GM10248 (cell line): ENCODE measurements around the gene MAP2K2.
"Not testable (repeated sequence)": the region's sequence is repeated elsewhere in the genome, so short reads cannot be mapped to it uniquely, and the experiment has no call there.

Experiments
- CTCF ChIA-PET: fragments of 300-600 bp; sonication (Branson Sonifier 250); formaldehyde crosslinking; extraction: SDS; loops from one replicate; lab custom pipeline; 2021; ENCODE audit warnings: antibody characterized with exemption; lab: Yijun Ruan, JAX
- POLR2A ChIA-PET: fragments of 350-650 bp; sonication (Branson Sonifier 250); formaldehyde crosslinking; extraction: SDS; loops from one replicate; lab custom pipeline; 2020; ENCODE audit warnings: antibody characterized with exemption; lab: Yijun Ruan, JAX
- DNase-seq: peaks from one replicate; pipeline ENCODE4 v3.0.0; 2012; ENCODE audit errors: extremely low spot score
- CTCF ChIP-seq: IDR thresholded peaks from 2 replicates; pipeline ENCODE4 v1.5.1; 2012; ENCODE audit warnings: mild to moderate bottlenecking, low read depth; ENCODE audit errors: extremely low read depth, missing control alignments, control extremely low read depth

Gene MAP2K2

GRCh38 chr19:4134351-4134750 lies 10.4 kb upstream of the MAP2K2 start:
- no peak for TF ChIP-seq CTCF
- ChIA-PET CTCF (interaction anchor here (0.9 to 1.2 kb wide), 2 partner anchors 13 to 40 kb away, joined by 3 read pairs; no protein-coding TSS in a partner anchor), POLR2A (no interaction called here)
- no peak for DNase-seq

- POLR2A ChIA-PET, result no interaction called here
- CTCF ChIA-PET, result interaction anchor here (3.7 kb wide), 1 partner anchor 9 kb away, joined by 31 read pairs; no protein-coding TSS in a partner anchor
- DNase-seq, result no peak
- no peak for TF ChIP-seq CTCF
Observed at GRCh38 chr19:4130744-4131438, 7.0 kb upstream of the MAP2K2 start.

- POLR2A ChIA-PET, result not testable (repeated sequence)
Observed at GRCh38 chr19:4129050-4129449, 5.1 kb upstream of the MAP2K2 start.

GRCh38 chr19:4127322-4127721 lies 3.4 kb upstream of the MAP2K2 start:
- DNase-seq, POLR2A ChIA-PET: not testable (repeated sequence)
- CTCF ChIA-PET, result interaction anchor here (1.0 kb wide), 1 partner anchor 13 kb away, joined by 4 read pairs; no protein-coding TSS in a partner anchor

More at GRCh38 chr19:4129050-4129449, 5.1 kb upstream of the MAP2K2 start:
- not testable (repeated sequence) for DNase-seq
- CTCF ChIA-PET, result interaction anchor here (3.7 kb wide), 1 partner anchor 11 kb away, joined by 31 read pairs; no protein-coding TSS in a partner anchor

GRCh38 chr19:4124638-4125037 lies 716 bp upstream of the MAP2K2 start:
- CTCF ChIA-PET, result interaction anchor here (2.2 kb wide), 1 partner anchor 15 kb away, joined by 12 read pairs; no protein-coding TSS in a partner anchor
- POLR2A ChIA-PET, result no interaction called here
- no peak for TF ChIP-seq CTCF
- no peak for DNase-seq

- CTCF ChIA-PET, result no interaction called here
Observed at GRCh38 chr19:4122480-4122879, 1.4 kb downstream of the MAP2K2 start.

GRCh38 chr19:4121815-4122214 lies 2.1 kb downstream of the MAP2K2 start:
- ChIA-PET POLR2A (no interaction called here), CTCF (no interaction called here)
- TF ChIP-seq CTCF, result no peak
- DNase-seq, result no peak

More at GRCh38 chr19:4122480-4122879, 1.4 kb downstream of the MAP2K2 start:
- POLR2A ChIA-PET, result no interaction called here
- no peak for TF ChIP-seq CTCF
- no peak for DNase-seq
